Stimulated activated naive CD8-positive, alpha-beta T cell treated with anti-CD3 and anti-CD28 coated beads, Interleukin-15, Interleukin-2, amounts not matched to agents 100 ng/mL and 50 ng/mL, for 24 hours (primary cell): ENCODE results near the gene AKAP9.
"Not testable (repeated sequence)": the region's sequence is repeated elsewhere in the genome, so short reads cannot be mapped to it uniquely, and the experiment has no call there.

Source experiments
- H3K27ac Mint-ChIP-seq: one replicate; pipeline ENCODE4 v1.8.0; 2021; ENCODE audit warnings: mild to moderate bottlenecking, mixed read lengths
- H3K27me3 Mint-ChIP-seq: one replicate; pipeline ENCODE4 v1.8.0; 2021; ENCODE audit warnings: mixed read lengths
- H3K36me3 Mint-ChIP-seq: one replicate; pipeline ENCODE4 v1.8.0; 2021; ENCODE audit warnings: low read depth, mixed read lengths
- H3K4me1 Mint-ChIP-seq: one replicate; pipeline ENCODE4 v1.8.0; 2021; ENCODE audit warnings: low read depth, mixed read lengths
- H3K4me3 Mint-ChIP-seq: one replicate; pipeline ENCODE4 v1.8.0; 2021; ENCODE audit warnings: mild to moderate bottlenecking, mixed read lengths
- H3K9me3 Mint-ChIP-seq: one replicate; pipeline ENCODE4 v1.8.0; 2021; ENCODE audit warnings: mixed read lengths

AKAP9 gene

GRCh38 chr7:91940572-91941341, at the start of gene AKAP9:
Gene AKAP9 (plus strand): TSS chr7:91940862. CDS start chr7:91941100, 238 bp downstream.
- peak within 1 kb of the TSS; percentile 88 for H3K4me3 Mint-ChIP-seq
- peaks cover 43% of the 10 kb centered on the region for H3K4me1 Mint-ChIP-seq
- H3K36me3 Mint-ChIP-seq, result peaks cover 6% of the 10 kb centered on the region
- no peaks in the 10 kb centered on the region for H3K27me3 Mint-ChIP-seq
- H3K9me3 Mint-ChIP-seq, result no peaks in the 10 kb centered on the region
- H3K27ac Mint-ChIP-seq, result peak within 1 kb of the TSS; percentile 94

GRCh38 chr7:91892099-91892705, 48.5 kb upstream of the AKAP9 start:
- Mint-ChIP-seq H3K27ac (no peak overlapping the region), H3K27me3 (peaks cover 5% of the 10 kb centered on the region), H3K4me1 (no peaks in the 10 kb centered on the region), H3K4me3 (no peak overlapping the region), H3K36me3 (no peaks in the 10 kb centered on the region), H3K9me3 (no peaks in the 10 kb centered on the region)

GRCh38 chr7:91892821-91893340, 47.8 kb upstream of the AKAP9 start:
- Mint-ChIP-seq H3K36me3 (no peaks in the 10 kb centered on the region), H3K27me3 (peaks cover 5% of the 10 kb centered on the region), H3K27ac (no peak overlapping the region), H3K9me3 (no peaks in the 10 kb centered on the region), H3K4me3 (no peak overlapping the region), H3K4me1 (no peaks in the 10 kb centered on the region)

DNA sequence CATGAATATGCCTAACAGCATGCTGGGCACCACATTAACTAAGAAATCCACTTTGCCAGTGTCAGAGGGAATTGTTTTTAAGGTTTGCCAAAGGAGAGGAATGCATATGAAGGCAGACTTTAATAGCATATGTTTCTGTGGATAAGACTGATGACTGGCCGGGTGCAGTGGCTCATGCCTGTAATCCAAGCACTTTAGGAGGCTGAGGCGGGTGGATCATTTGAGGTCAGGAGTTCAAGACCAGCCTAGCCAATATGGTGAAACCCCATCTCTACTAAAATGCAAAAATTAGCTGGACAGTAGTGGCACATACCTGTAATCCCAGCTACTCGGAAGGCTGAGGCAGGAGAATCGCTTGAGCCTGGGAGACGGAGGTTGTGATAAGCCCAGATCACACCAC, 47.0 kb upstream of the AKAP9 start:
- not testable (repeated sequence) for H3K27me3 Mint-ChIP-seq, H3K36me3 Mint-ChIP-seq, H3K27ac Mint-ChIP-seq, H3K4me1 Mint-ChIP-seq, H3K9me3 Mint-ChIP-seq, H3K4me3 Mint-ChIP-seq

DNA sequence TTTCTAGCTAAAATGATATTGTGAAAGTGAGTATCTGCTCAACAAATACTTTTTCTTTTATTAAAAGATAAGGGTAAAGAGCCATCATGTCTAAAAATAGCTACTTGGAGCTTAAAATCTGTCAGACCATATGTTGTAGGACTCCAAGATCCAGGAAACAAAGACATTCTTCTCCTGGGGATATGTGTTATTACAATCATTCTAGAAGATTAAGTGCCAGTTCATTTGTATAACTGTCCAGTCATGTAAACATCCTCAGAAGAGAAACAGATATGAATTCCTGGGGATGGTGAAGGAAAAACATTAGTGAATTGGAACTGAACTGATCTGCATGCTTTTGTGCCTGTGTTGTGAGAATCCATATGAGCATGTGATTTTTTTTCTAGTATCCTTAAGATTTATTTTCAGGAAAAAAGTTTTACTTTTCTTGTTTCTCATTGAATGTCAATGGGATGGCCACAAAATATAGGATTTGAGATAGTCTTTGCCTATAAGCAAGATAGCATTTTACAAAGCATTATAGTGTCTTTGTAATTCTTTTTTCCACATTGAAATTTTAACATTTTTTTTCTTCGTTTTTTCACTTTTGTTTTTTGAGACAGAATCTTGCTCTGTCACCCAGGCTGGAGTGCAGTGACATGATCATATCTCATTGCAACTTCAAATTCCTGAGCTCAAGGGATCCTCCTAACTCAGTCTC, 45.7 kb upstream of the AKAP9 start:
- Mint-ChIP-seq H3K9me3 (no peaks in the 10 kb centered on the region), H3K36me3 (no peaks in the 10 kb centered on the region)

GRCh38 chr7:91898240-91898992, 42.2 kb upstream of the AKAP9 start:
- no peak overlapping the region for H3K27ac Mint-ChIP-seq
- H3K36me3 Mint-ChIP-seq, result no peaks in the 10 kb centered on the region
- H3K4me3 Mint-ChIP-seq, result no peak overlapping the region
- peaks cover 5% of the 10 kb centered on the region for H3K27me3 Mint-ChIP-seq
- H3K4me1 Mint-ChIP-seq, result no peaks in the 10 kb centered on the region
- no peaks in the 10 kb centered on the region for H3K9me3 Mint-ChIP-seq

More for the DNA sequence above, 45.7 kb upstream of the AKAP9 start:
- Mint-ChIP-seq H3K4me3 (no peak overlapping the region), H3K4me1 (no peaks in the 10 kb centered on the region), H3K27ac (no peak overlapping the region), H3K27me3 (peaks cover 5% of the 10 kb centered on the region)

DNA sequence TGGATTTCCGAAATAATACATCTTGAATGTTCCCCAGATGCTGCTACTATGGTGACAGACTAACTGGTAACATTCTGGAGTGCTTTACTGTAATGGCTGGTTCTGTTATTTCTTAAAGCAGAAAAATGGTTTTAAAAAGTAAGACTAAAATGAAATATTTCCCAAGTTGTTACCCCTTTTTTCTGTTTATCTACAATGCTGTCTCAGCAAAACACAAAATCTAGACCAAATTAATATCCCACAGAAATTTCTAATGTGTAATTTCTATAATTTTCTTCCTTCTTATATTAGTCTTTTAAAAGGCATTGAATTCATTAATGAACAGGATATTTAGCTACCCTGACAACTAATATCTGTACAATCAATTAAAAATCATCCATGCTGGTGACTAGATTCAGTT, 41.1 kb upstream of the AKAP9 start:
- Mint-ChIP-seq H3K27me3 (peaks cover 5% of the 10 kb centered on the region), H3K9me3 (no peaks in the 10 kb centered on the region)

GRCh38 chr7:91910171-91910570, 30.5 kb upstream of the AKAP9 start:
- H3K9me3 Mint-ChIP-seq, result no peaks in the 10 kb centered on the region

More for the DNA sequence above, 41.1 kb upstream of the AKAP9 start:
- no peaks in the 10 kb centered on the region for H3K4me1 Mint-ChIP-seq
- no peak overlapping the region for H3K27ac Mint-ChIP-seq
- H3K4me3 Mint-ChIP-seq, result no peak overlapping the region
- H3K36me3 Mint-ChIP-seq, result no peaks in the 10 kb centered on the region

GRCh38 chr7:91911121-91911520, 29.5 kb upstream of the AKAP9 start:
- H3K4me3 Mint-ChIP-seq, result no peak overlapping the region
- H3K4me1 Mint-ChIP-seq, result no peaks in the 10 kb centered on the region
- peaks cover 8% of the 10 kb centered on the region for H3K27me3 Mint-ChIP-seq
- no peaks in the 10 kb centered on the region for H3K36me3 Mint-ChIP-seq
- no peak overlapping the region for H3K27ac Mint-ChIP-seq
- H3K9me3 Mint-ChIP-seq, result no peaks in the 10 kb centered on the region

More at GRCh38 chr7:91910171-91910570, 30.5 kb upstream of the AKAP9 start:
- Mint-ChIP-seq H3K36me3 (no peaks in the 10 kb centered on the region), H3K4me3 (no peak overlapping the region), H3K4me1 (no peaks in the 10 kb centered on the region), H3K27me3 (peaks cover 8% of the 10 kb centered on the region), H3K27ac (no peak overlapping the region)

- H3K27ac Mint-ChIP-seq, result no peak overlapping the region
- no peak overlapping the region for H3K4me3 Mint-ChIP-seq
- H3K4me1 Mint-ChIP-seq, result no peaks in the 10 kb centered on the region
- H3K27me3 Mint-ChIP-seq, result peaks cover 4% of the 10 kb centered on the region
- H3K9me3 Mint-ChIP-seq, result no peaks in the 10 kb centered on the region
- H3K36me3 Mint-ChIP-seq, result no peaks in the 10 kb centered on the region
Observed at GRCh38 chr7:91912494-91912893, 28.2 kb upstream of the AKAP9 start.

- no peak overlapping the region for H3K4me3 Mint-ChIP-seq
- no peaks in the 10 kb centered on the region for H3K9me3 Mint-ChIP-seq
- no peak overlapping the region for H3K27ac Mint-ChIP-seq
- H3K27me3 Mint-ChIP-seq, result peaks cover 4% of the 10 kb centered on the region
- no peaks in the 10 kb centered on the region for H3K4me1 Mint-ChIP-seq
- no peaks in the 10 kb centered on the region for H3K36me3 Mint-ChIP-seq
Observed at GRCh38 chr7:91913612-91914011, 27.1 kb upstream of the AKAP9 start.

GRCh38 chr7:91915401-91916050, 25.1 kb upstream of the AKAP9 start:
- H3K27ac Mint-ChIP-seq, result no peak overlapping the region
- H3K4me1 Mint-ChIP-seq, result no peaks in the 10 kb centered on the region
- H3K27me3 Mint-ChIP-seq, result peaks cover 3% of the 10 kb centered on the region
- H3K9me3 Mint-ChIP-seq, result no peaks in the 10 kb centered on the region
- no peak overlapping the region for H3K4me3 Mint-ChIP-seq
- no peaks in the 10 kb centered on the region for H3K36me3 Mint-ChIP-seq

DNA sequence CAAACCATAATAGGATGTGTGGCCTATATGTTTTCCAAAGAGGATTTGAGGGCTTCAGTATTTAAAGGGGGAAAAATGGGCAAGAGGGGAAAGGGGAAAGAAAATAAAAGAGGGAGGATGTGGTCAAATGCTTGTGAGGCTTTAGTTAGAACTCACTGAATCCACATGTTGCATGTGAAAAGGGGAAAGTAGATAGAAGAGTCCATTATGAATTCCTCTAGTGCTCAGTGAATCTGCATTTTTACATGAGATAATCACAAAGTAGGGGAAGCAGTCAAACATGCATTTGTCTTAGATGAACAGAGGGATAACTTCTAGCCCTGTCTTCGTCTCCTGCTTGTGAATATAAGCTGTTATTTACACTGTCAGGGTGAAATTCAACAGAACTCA, 24.6 kb upstream of the AKAP9 start:
- Mint-ChIP-seq H3K4me1 (no peaks in the 10 kb centered on the region), H3K9me3 (no peaks in the 10 kb centered on the region), H3K36me3 (no peaks in the 10 kb centered on the region), H3K4me3 (no peak overlapping the region), H3K27ac (no peak overlapping the region), H3K27me3 (peaks cover 3% of the 10 kb centered on the region)

- H3K36me3 Mint-ChIP-seq, result no peaks in the 10 kb centered on the region
- peaks cover 3% of the 10 kb centered on the region for H3K27me3 Mint-ChIP-seq
- H3K4me1 Mint-ChIP-seq, result no peaks in the 10 kb centered on the region
- H3K4me3 Mint-ChIP-seq, result no peak overlapping the region
- H3K27ac Mint-ChIP-seq, result no peak overlapping the region
- no peaks in the 10 kb centered on the region for H3K9me3 Mint-ChIP-seq
Observed at GRCh38 chr7:91918356-91918755, 22.3 kb upstream of the AKAP9 start.
